GM18951 (cell line): ENCODE measurements around the gene FUS.
"Not testable (repeated sequence)": the region's sequence is repeated elsewhere in the genome, so short reads cannot be mapped to it uniquely, and the experiment has no call there.

ENCODE experiments used
- POLR2A ChIP-seq: IDR thresholded peaks from 4 replicates; pipeline ENCODE4 v1.6.1; 2011; ENCODE audit warnings: mild to moderate bottlenecking; ENCODE audit not compliant: insufficient read length, insufficient read depth; ENCODE audit errors: extremely low read depth
- in situ Hi-C: fragments of 300-500 bp; cut with MboI; formaldehyde crosslinking; loops from one replicate; pipeline ENCODE4 v1.12.0; 2022; ENCODE audit warnings: low sequenced_read_pairs, mixed read lengths, inconsistent platforms; ENCODE audit not compliant: unreplicated experiment

FUS gene

GRCh38 chr16:31185339-31185738, 5.4 kb downstream of the FUS start:
- in situ Hi-C loops = no loop called here
- no peak for TF ChIP-seq POLR2A

- no peak for TF ChIP-seq POLR2A
- in situ Hi-C loops = no loop called here
These were observed 6.2 kb downstream of the FUS start for GRCh38 chr16:31186176-31186575.

GRCh38 chr16:31186930-31187807, 7.2 kb downstream of the FUS start:
- no peak for TF ChIP-seq POLR2A
- in situ Hi-C loops = no loop called here

- no peak for TF ChIP-seq POLR2A
- in situ Hi-C loops = no loop called here
These were observed 7.9 kb downstream of the FUS start for GRCh38 chr16:31187808-31188189.

GRCh38 chr16:31188450-31189411, 8.8 kb downstream of the FUS start:
- in situ Hi-C loops = no loop called here
- TF ChIP-seq POLR2A = no peak

GRCh38 chr16:31189412-31189778, 9.5 kb downstream of the FUS start:
- TF ChIP-seq POLR2A = no peak
- in situ Hi-C loops = no loop called here

- in situ Hi-C loops = no loop called here
- peak; percentile 14 for TF ChIP-seq POLR2A
These were observed 10.1 kb downstream of the FUS start for GRCh38 chr16:31190061-31190460.

- in situ Hi-C loops = no loop called here
- no peak for TF ChIP-seq POLR2A
These were observed 11.0 kb downstream of the FUS start for GRCh38 chr16:31190818-31191444.

GRCh38 chr16:31191697-31192428, 11.9 kb downstream of the FUS start:
- TF ChIP-seq POLR2A = no peak
- in situ Hi-C loops = no loop called here

- in situ Hi-C loops = no loop called here
- peak; percentile 8 for TF ChIP-seq POLR2A
These were observed 13.1 kb downstream of the FUS start for GRCh38 chr16:31192856-31193642.

GRCh38 chr16:31193874-31194273, 13.9 kb downstream of the FUS start:
- no peak for TF ChIP-seq POLR2A
- in situ Hi-C loops = no loop called here

GRCh38 chr16:31194898-31195297, 15.0 kb downstream of the FUS start:
- in situ Hi-C loops = no loop called here
- no peak for TF ChIP-seq POLR2A

GRCh38 chr16:31195861-31196260, 15.9 kb downstream of the FUS start:
- in situ Hi-C loops = not testable (repeated sequence)
